ENCODE measurements around the gene SLC5A12.
"Not testable (repeated sequence)": the region's sequence is repeated elsewhere in the genome, so short reads cannot be mapped to it uniquely, and the experiment has no call there.

Gene SLC5A12

GRCh38 chr11:26649884-26650283, 72.0 kb downstream of the SLC5A12 start:
- DNase-seq: peak; percentile 31 to 45

- DNase-seq: not testable (repeated sequence)
These were observed 78.5 kb downstream of the SLC5A12 start for GRCh38 chr11:26643314-26643713.

GRCh38 chr11:26632691-26633159, 89.1 kb downstream of the SLC5A12 start:
- DNase-seq: no peak

GRCh38 chr11:26626346-26626745, 95.5 kb downstream of the SLC5A12 start:
- DNase-seq: no peak

GRCh38 chr11:26623076-26623659, 98.7 kb downstream of the SLC5A12 start:
- no peak for DNase-seq

- no peak for DNase-seq
These were observed 99.7 kb downstream of the SLC5A12 start for GRCh38 chr11:26622181-26622580.

GRCh38 chr11:26621132-26621531, 100.7 kb downstream of the SLC5A12 start:
- no peak for DNase-seq

- DNase-seq: no peak
These were observed 101.4 kb downstream of the SLC5A12 start for GRCh38 chr11:26620282-26621045.

GRCh38 chr11:26618441-26618840, 103.4 kb downstream of the SLC5A12 start:
- DNase-seq: no peak

Data from AML-193 (cell line).